GM12878 (cell line): ENCODE measurements around the gene RAP1GDS1. TPM values are rescaled to one million over a fixed set of nuclear protein-coding genes. Genes with fewer than 3 reads are reported as not detected.

Experiments
- ATAC-seq: fragments of 200-7000 bp; cut with Tn5 transposase; 3 replicates; pipeline ENCODE4 v1.9.1; 2020; ENCODE audit warnings: mild to moderate bottlenecking, moderate library complexity
- BruUV-seq: library from RNA; stranded (reverse); fragments of 400-500 nt; replicated peaks from 2 replicates; lab custom pipeline; 2021; lab: Mats Ljungman, UMichigan
- CTCF ChIA-PET: fragments of 300-600 bp; sonication (Branson Sonifier 250); formaldehyde crosslinking; extraction: SDS; loops from one replicate; lab custom pipeline; 2021; ENCODE audit warnings: inconsistent platforms; lab: Yijun Ruan, JAX
- POLR2A ChIA-PET: fragments of 350-600 bp; formaldehyde crosslinking; extraction: SDS; loops from one replicate; lab custom pipeline; 2021; ENCODE audit warnings: inconsistent platforms; lab: Charles Lee
- RAD21 ChIA-PET: fragments of 300-600 bp; sonication (Branson Sonifier 250); formaldehyde crosslinking; loops from one replicate; lab custom pipeline; 2023; ENCODE audit warnings: antibody characterized with exemption; ENCODE audit not compliant: unreplicated experiment; lab: Charles Lee
- SMC1A ChIA-PET: fragments of 300-600 bp; sonication (Branson Sonifier 250); formaldehyde crosslinking; loops from one replicate; lab custom pipeline; 2023; ENCODE audit not compliant: unreplicated experiment, uncharacterized antibody; lab: Charles Lee
- DNase-seq: peaks from one replicate; pipeline ENCODE4 v3.0.0-alpha.2; 2011; ENCODE audit warnings: low read depth, low spot score
- FAIRE-seq: peaks from 3 replicates; lab custom pipeline; 2011; peaks lifted over from hg19 to GRCh38; lab: Jason Lieb, UNC
- H2AFZ ChIP-seq: 2 replicates; pipeline ENCODE4 v1.6.0; 2011; ENCODE audit warnings: low read depth, low read length, control low read depth; ENCODE audit not compliant: control insufficient read depth
- H3K27ac ChIP-seq: 2 replicates; pipeline ENCODE4 v1.5.1; 2011; ENCODE audit warnings: control low read depth; ENCODE audit not compliant: control insufficient read depth, insufficient read depth
- H3K27me3 ChIP-seq, 2 experiments: replicated peaks in 1 of 2; 2 replicates each; pipeline versions ENCODE4 v1.6.0 to v1.6.1; 2011; ENCODE audit warnings: low read length in 1 of 2; ENCODE audit not compliant: control insufficient read depth in 2 of 2, insufficient read depth in 2 of 2
- H3K36me3 ChIP-seq, 2 experiments: 2 replicates each; pipeline ENCODE4 v1.5.1; 2011; ENCODE audit warnings: low read length in 1 of 2; ENCODE audit not compliant: control insufficient read depth in 2 of 2, insufficient read depth in 2 of 2
- H3K4me1 ChIP-seq: 2 replicates; pipeline ENCODE4 v1.6.1; 2011; ENCODE audit warnings: mild to moderate bottlenecking, low read length, moderate library complexity, mixed read lengths; ENCODE audit not compliant: control insufficient read depth, insufficient read depth
- H3K4me2 ChIP-seq: 2 replicates; pipeline ENCODE4 v1.6.0; 2011; ENCODE audit warnings: control low read depth; ENCODE audit not compliant: control insufficient read depth, insufficient read depth
- H3K4me3 ChIP-seq: fragments of 200-600 bp; sonication (generic); 2 replicates; pipeline ENCODE4 v1.5.1; 2016
- H3K79me2 ChIP-seq: 2 replicates; pipeline ENCODE4 v1.6.0; 2011; ENCODE audit warnings: low read length; ENCODE audit not compliant: control insufficient read depth, insufficient read depth
- H3K9ac ChIP-seq: 2 replicates; pipeline ENCODE4 v1.8.0; 2011; ENCODE audit warnings: low read length, control low read depth, mixed read lengths; ENCODE audit not compliant: control insufficient read depth, insufficient read depth
- H3K9me3 ChIP-seq: replicated peaks from 3 replicates; pipeline ENCODE4 v1.5.1; 2011; ENCODE audit warnings: mild to moderate bottlenecking, low read length; ENCODE audit not compliant: control insufficient read depth, insufficient read depth
- H4K20me1 ChIP-seq: 2 replicates; pipeline ENCODE4 v1.6.0; 2011; ENCODE audit not compliant: control insufficient read depth, insufficient read depth
- BHLHE40 ChIP-seq, 2 experiments: fragments of 450-650 bp in 1 of 2; IDR thresholded peaks; 2 replicates each; pipeline ENCODE4 v1.6.1; 2011 to 2017; ENCODE audit warnings: low read depth in 2 of 2, borderline replicate concordance in 1 of 2, improper control_type of control experiment in 1 of 2, low read length in 1 of 2, mild to moderate bottlenecking in 1 of 2
- CBFB ChIP-seq: IDR thresholded peaks from 2 replicates; pipeline ENCODE4 v1.6.1; 2016; ENCODE audit warnings: antibody characterized with exemption, low read depth
- EP300 ChIP-seq, 2 experiments: fragments of 150-350 bp in 1 of 2; IDR thresholded peaks; 2 replicates each; pipeline ENCODE4 v1.6.1; 2011 to 2012; ENCODE audit warnings: low read depth in 2 of 2, low read length in 2 of 2, borderline replicate concordance in 1 of 2, improper control_type of control experiment in 1 of 2, inconsistent platforms in 1 of 2; ENCODE audit not compliant: control insufficient read depth in 1 of 2
- IKZF1 ChIP-seq: fragments of 450-650 bp; conservative IDR thresholded peaks from 2 replicates; pipeline ENCODE4 v1.6.1; 2017; ENCODE audit warnings: antibody characterized with exemption, mild to moderate bottlenecking
- MEF2B ChIP-seq: fragments of 450-650 bp; IDR thresholded peaks from 2 replicates; pipeline ENCODE4 v1.6.1; 2018; ENCODE audit warnings: mild to moderate bottlenecking, moderate library complexity; ENCODE audit not compliant: partially characterized antibody, poor library complexity, severe bottlenecking
- MYB ChIP-seq: fragments of 150-350 bp; IDR thresholded peaks from 2 replicates; pipeline ENCODE4 v1.6.1; 2014; ENCODE audit warnings: mild to moderate bottlenecking, low read depth, low read length, borderline replicate concordance
- NRF1 ChIP-seq: conservative IDR thresholded peaks from 2 replicates; pipeline ENCODE4 v1.6.1; 2011; ENCODE audit warnings: mild to moderate bottlenecking, low read depth, low read length, improper control_type of control experiment
- POLR2AphosphoS2 ChIP-seq: IDR thresholded peaks from 2 replicates; pipeline ENCODE4 v1.6.1; 2011; ENCODE audit warnings: low read depth, mild to moderate bottlenecking, low read length, improper control_type of control experiment, moderate library complexity
- SREBF2 ChIP-seq: IDR thresholded peaks from 2 replicates; pipeline ENCODE4 v1.6.1; 2012; ENCODE audit warnings: mild to moderate bottlenecking, low read length
- WGBS: methylation state at CpG from one replicate; pipeline ENCODE4 v1.1.6; 2016; ENCODE audit warnings: low lambda C conversion rate; ENCODE audit not compliant: insufficient replicate concordance, insufficient coverage; ENCODE audit errors: missing lambda C conversion rate; 5-methylcytosine and 5-hydroxymethylcytosine counted together
- in situ Hi-C: fragments of 300-500 bp; cut with MboI; formaldehyde crosslinking; loops from 9 replicates; pipeline ENCODE4 v1.14.3; 2018; ENCODE audit warnings: mixed read lengths
- intact Hi-C: fragments of 100-400 bp; cut with micrococcal nuclease; formaldehyde crosslinking; loops from one replicate; pipeline ENCODE4 v1.14.2; 2022; ENCODE audit not compliant: unreplicated experiment
- polyA plus RNA-seq, 11 experiments: library from polyadenylated mRNA; depleted of rRNA in 4 of 11; unstranded in 6 of 11; stranded (reverse) in 5 of 11; fragments of >200 nt; fragmentation: Nextera tagmentation in 4 of 11; fragmentation: Illumina TruSeq in 1 of 11; extraction: Ambion mirVana in 4 of 11; extraction: Trizol in 1 of 11; gene quantifications; 1 replicate in 1 of 11; 2 replicates in 10 of 11; pipeline versions ENCODE4 v1.2.1 to v1.2.3, GENCODE V29; 2011 to 2016; ENCODE audit warnings: inconsistent platforms in 2 of 11, missing spikeins in 2 of 11, low read depth in 1 of 11
- total RNA-seq, 4 experiments: library from RNA; depleted of rRNA in 3 of 4; stranded (reverse); fragments of >200 nt in 3 of 4; fragmentation: Illumina TruSeq in 1 of 4; extraction: Trizol in 1 of 4; gene quantifications; 2 replicates each; pipeline versions ENCODE4 v1.2.1 to v1.2.3, GENCODE V29; 2013 to 2021
- TF ChIP-seq, protein P1 (sequence below): fragments of 150-350 bp; IDR thresholded peaks from 2 replicates; pipeline ENCODE4 v1.6.1; 2016; ENCODE audit warnings: low read depth, low read length
- TF ChIP-seq, protein P2 (sequence below): IDR thresholded peaks from 2 replicates; pipeline ENCODE4 v1.6.1; 2011; ENCODE audit warnings: borderline replicate concordance, low read depth, mild to moderate bottlenecking, moderate library complexity, mixed read lengths, low read length; ENCODE audit not compliant: insufficient read depth; ENCODE audit errors: extremely low read length
- TF ChIP-seq, protein P3 (sequence below): fragments of 450-650 bp; IDR thresholded peaks from 2 replicates; pipeline ENCODE4 v1.6.1; 2017; ENCODE audit warnings: borderline replicate concordance
- TF ChIP-seq, protein P4 (sequence below), 3 experiments: IDR thresholded peaks in 2 of 3; conservative IDR thresholded peaks in 1 of 3; 2 replicates each; pipeline ENCODE4 v1.5.1; 2011; ENCODE audit warnings: low read depth in 3 of 3, low read length in 3 of 3, mild to moderate bottlenecking in 3 of 3, control low read depth in 2 of 3, moderate library complexity in 2 of 3, inconsistent platforms in 1 of 3, mixed read lengths in 1 of 3; ENCODE audit not compliant: control insufficient read depth in 2 of 3, insufficient read depth in 1 of 3; ENCODE audit errors: extremely low read depth in 1 of 3

RAP1GDS1 gene
- total and polyA plus RNA-seq, 10 of the 15 experiments (the other 5 are each of a cell fraction or from before 2014, with no cell fraction given), result 12.0 to 30.5 (median 20.7) TPM

DNA sequence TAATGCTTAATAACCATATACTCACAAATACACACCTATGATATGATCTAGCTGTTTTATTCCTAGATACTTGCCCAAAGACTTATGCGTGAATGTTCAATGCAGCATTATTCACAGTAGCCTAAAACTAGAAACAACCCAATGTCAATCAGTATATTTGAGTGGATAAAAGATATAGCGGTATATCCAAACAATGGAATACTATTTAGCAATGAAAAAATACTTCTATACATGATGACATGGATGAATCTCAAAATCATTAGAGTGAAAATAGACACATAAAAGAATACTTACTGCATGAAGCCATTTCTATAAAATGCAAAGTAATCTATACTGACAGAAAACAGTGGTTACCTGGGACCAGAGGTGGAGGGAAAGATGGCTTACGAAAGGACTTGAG is 108.1 kb downstream of the RAP1GDS1 start (continued):
- no peak for TF ChIP-seq NRF1
- TF ChIP-seq, protein P1, sequence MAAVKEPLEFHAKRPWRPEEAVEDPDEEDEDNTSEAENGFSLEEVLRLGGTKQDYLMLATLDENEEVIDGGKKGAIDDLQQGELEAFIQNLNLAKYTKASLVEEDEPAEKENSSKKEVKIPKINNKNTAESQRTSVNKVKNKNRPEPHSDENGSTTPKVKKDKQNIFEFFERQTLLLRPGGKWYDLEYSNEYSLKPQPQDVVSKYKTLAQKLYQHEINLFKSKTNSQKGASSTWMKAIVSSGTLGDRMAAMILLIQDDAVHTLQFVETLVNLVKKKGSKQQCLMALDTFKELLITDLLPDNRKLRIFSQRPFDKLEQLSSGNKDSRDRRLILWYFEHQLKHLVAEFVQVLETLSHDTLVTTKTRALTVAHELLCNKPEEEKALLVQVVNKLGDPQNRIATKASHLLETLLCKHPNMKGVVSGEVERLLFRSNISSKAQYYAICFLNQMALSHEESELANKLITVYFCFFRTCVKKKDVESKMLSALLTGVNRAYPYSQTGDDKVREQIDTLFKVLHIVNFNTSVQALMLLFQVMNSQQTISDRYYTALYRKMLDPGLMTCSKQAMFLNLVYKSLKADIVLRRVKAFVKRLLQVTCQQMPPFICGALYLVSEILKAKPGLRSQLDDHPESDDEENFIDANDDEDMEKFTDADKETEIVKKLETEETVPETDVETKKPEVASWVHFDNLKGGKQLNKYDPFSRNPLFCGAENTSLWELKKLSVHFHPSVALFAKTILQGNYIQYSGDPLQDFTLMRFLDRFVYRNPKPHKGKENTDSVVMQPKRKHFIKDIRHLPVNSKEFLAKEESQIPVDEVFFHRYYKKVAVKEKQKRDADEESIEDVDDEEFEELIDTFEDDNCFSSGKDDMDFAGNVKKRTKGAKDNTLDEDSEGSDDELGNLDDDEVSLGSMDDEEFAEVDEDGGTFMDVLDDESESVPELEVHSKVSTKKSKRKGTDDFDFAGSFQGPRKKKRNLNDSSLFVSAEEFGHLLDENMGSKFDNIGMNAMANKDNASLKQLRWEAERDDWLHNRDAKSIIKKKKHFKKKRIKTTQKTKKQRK, result no peak
- no peak for TF ChIP-seq BHLHE40 (IDR thresholded peaks at IDR 0.05; ENCODE audit: borderline replicate concordance in 1 of 2, low read depth in 2 of 2, low read length in 1 of 2)
- TF ChIP-seq, protein P2, sequence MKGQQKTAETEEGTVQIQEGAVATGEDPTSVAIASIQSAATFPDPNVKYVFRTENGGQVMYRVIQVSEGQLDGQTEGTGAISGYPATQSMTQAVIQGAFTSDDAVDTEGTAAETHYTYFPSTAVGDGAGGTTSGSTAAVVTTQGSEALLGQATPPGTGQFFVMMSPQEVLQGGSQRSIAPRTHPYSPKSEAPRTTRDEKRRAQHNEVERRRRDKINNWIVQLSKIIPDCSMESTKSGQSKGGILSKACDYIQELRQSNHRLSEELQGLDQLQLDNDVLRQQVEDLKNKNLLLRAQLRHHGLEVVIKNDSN, result no peak
- TF ChIP-seq MYB, result no peak
- no peak for TF ChIP-seq IKZF1

DNA sequence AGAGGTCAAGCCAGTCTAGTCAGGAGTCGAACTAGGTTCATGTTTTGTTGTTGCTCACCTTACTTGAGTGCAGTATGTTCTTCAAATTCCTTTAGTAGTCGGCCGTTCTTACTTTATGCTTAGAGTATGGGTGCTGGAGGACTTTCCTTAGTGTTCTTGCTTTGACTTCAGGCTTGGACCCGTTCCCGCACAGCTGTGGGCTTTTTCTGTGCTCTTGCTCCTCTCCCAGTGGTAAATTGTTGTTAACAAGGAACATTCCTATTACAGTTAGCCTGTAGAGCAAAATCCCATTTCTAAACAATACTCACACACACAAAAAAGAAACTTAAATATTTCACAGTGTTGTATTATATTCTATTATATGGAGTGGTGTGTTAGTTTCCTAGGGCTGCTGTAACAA is 113.5 kb downstream of the RAP1GDS1 start:
- Histone ChIP-seq H3K4me2 (no peak overlapping the region), H3K36me3 (no peaks in the 10 kb centered on the region), H2AFZ (no peak overlapping the region), H3K27me3 (no peaks in the 10 kb centered on the region), H3K27ac (no peak overlapping the region), H3K79me2 (no peaks in the 10 kb centered on the region), H3K4me3 (no peak overlapping the region), H3K9ac (no peak overlapping the region), H4K20me1 (no peaks in the 10 kb centered on the region), H3K4me1 (no peaks in the 10 kb centered on the region), H3K9me3 (no peaks in the 10 kb centered on the region)
- POLR2A ChIA-PET, result no interaction called here
- DNase-seq (no peak), ATAC-seq (no peak), FAIRE-seq (no peak)
- intact Hi-C loops, result no loop called here
- WGBS, result 95% methylated on average over 5 of the region's 5 CpGs
- RAD21 ChIA-PET, result no interaction called here
- SMC1A ChIA-PET, result interaction anchor here (3.3 kb wide), 1 partner anchor 11 kb away, joined by 11 read pairs; no protein-coding TSS in a partner anchor
- BruUV-seq, result no TSS peak
- CTCF ChIA-PET, result no interaction called here
- in situ Hi-C loops, result no loop called here
- TF ChIP-seq NRF1, result no peak
- TF ChIP-seq, protein P3, sequence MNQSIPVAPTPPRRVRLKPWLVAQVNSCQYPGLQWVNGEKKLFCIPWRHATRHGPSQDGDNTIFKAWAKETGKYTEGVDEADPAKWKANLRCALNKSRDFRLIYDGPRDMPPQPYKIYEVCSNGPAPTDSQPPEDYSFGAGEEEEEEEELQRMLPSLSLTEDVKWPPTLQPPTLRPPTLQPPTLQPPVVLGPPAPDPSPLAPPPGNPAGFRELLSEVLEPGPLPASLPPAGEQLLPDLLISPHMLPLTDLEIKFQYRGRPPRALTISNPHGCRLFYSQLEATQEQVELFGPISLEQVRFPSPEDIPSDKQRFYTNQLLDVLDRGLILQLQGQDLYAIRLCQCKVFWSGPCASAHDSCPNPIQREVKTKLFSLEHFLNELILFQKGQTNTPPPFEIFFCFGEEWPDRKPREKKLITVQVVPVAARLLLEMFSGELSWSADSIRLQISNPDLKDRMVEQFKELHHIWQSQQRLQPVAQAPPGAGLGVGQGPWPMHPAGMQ, result no peak
- TF ChIP-seq, protein P4, sequence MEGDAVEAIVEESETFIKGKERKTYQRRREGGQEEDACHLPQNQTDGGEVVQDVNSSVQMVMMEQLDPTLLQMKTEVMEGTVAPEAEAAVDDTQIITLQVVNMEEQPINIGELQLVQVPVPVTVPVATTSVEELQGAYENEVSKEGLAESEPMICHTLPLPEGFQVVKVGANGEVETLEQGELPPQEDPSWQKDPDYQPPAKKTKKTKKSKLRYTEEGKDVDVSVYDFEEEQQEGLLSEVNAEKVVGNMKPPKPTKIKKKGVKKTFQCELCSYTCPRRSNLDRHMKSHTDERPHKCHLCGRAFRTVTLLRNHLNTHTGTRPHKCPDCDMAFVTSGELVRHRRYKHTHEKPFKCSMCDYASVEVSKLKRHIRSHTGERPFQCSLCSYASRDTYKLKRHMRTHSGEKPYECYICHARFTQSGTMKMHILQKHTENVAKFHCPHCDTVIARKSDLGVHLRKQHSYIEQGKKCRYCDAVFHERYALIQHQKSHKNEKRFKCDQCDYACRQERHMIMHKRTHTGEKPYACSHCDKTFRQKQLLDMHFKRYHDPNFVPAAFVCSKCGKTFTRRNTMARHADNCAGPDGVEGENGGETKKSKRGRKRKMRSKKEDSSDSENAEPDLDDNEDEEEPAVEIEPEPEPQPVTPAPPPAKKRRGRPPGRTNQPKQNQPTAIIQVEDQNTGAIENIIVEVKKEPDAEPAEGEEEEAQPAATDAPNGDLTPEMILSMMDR (IDR thresholded peaks at IDR 0.05 in 2 of 3, conservative IDR thresholded peaks at IDR 0.05 in 1 of 3; ENCODE audit: control insufficient read depth in 2 of 3, extremely low read depth in 1 of 3, insufficient read depth in 1 of 3, low read depth in 3 of 3, low read length in 3 of 3), result no peak
- no peak for TF ChIP-seq MEF2B
- no peak for TF ChIP-seq SREBF2
- TF ChIP-seq EP300 (IDR thresholded peaks at IDR 0.05; ENCODE audit: borderline replicate concordance in 1 of 2, control insufficient read depth in 1 of 2, low read depth in 2 of 2, low read length in 2 of 2), result no peak
- TF ChIP-seq CBFB, result no peak
- no peak for TF ChIP-seq POLR2AphosphoS2
